ENCODE measurements around the gene CBX5.

Gene CBX5

GRCh38 chr12:54213079-54213478 lies 66.8 kb downstream of the CBX5 start:
- Histone ChIP-seq H3K4me3 (ENCODE audit: insufficient read depth in 1 of 2, low read depth in 1 of 2, low read length in 2 of 2) (no peak overlapping the region), H3K4me1 (ENCODE audit: control insufficient read depth, insufficient read depth, low read depth, low read length) (peaks cover 19% of the 10 kb centered on the region), H2BK15ac (ENCODE audit: low read depth, poor library complexity, severe bottlenecking) (no peak overlapping the region), H3K4me2 (ENCODE audit: low read length, poor library complexity, severe bottlenecking) (no peak overlapping the region), H3K27ac (ENCODE audit: low read length, poor library complexity, severe bottlenecking) (no peak overlapping the region), H4K91ac (ENCODE audit: low read length) (no peak overlapping the region), H4K8ac (ENCODE audit: low read length) (no peak overlapping the region), H2BK5ac (ENCODE audit: low read depth, low read length, poor library complexity, severe bottlenecking) (no peak overlapping the region), H3K9me3 (ENCODE audit: control insufficient read depth, low read length) (no peaks in the 10 kb centered on the region), H2AK5ac (ENCODE audit: low read length, severe bottlenecking) (peak overlapping the region; percentile 73), H3K4ac (ENCODE audit: low read depth in 1 of 2, low read length in 2 of 2) (no peak overlapping the region), H3K27me3 (ENCODE audit: control insufficient read depth in 1 of 2, insufficient read depth in 1 of 2, low read length in 2 of 2) (peaks cover 0 to 23% of the 10 kb centered on the region in 2 experiments), H2AFZ (ENCODE audit: low read depth, low read length) (no peak overlapping the region), H2BK12ac (ENCODE audit: low read length in 2 of 2) (no peak overlapping the region), H2BK120ac (ENCODE audit: low read depth, low read length) (no peak overlapping the region), H3K14ac (ENCODE audit: low read length in 2 of 2) (no peak overlapping the region), H3K9ac (ENCODE audit: low read length) (no peak overlapping the region), H3K23ac (ENCODE audit: low read length in 2 of 2) (no peak overlapping the region), H3K79me1 (replicated peaks; ENCODE audit: low read length, poor library complexity, severe bottlenecking) (peaks cover 4% of the 10 kb centered on the region), H3K18ac (ENCODE audit: low read depth in 1 of 2, low read length in 2 of 2) (no peak overlapping the region), H3K36me3 (ENCODE audit: control insufficient read depth in 1 of 2, insufficient read depth in 2 of 2, low read depth in 1 of 2, low read length in 2 of 2) (no peaks in the 10 kb centered on the region)
- no peak for DNase-seq
- WGBS = 45% methylated on average over 2 of the region's 2 CpGs

- peaks cover 11% of the 10 kb centered on the region for H3K4me1 ChIP-seq (ENCODE audit: control insufficient read depth, insufficient read depth, low read depth, low read length)
- no peak overlapping the region for H3K4me3 ChIP-seq (ENCODE audit: insufficient read depth in 1 of 2, low read depth in 1 of 2, low read length in 2 of 2)
- no peaks in the 10 kb centered on the region for H3K36me3 ChIP-seq (ENCODE audit: control insufficient read depth in 1 of 2, insufficient read depth in 2 of 2, low read depth in 1 of 2, low read length in 2 of 2)
- no peak overlapping the region for H2BK15ac ChIP-seq (ENCODE audit: low read depth, poor library complexity, severe bottlenecking)
- H2BK12ac ChIP-seq (ENCODE audit: low read length in 2 of 2) = no peak overlapping the region
- H3K79me1 ChIP-seq (replicated peaks; ENCODE audit: low read length, poor library complexity, severe bottlenecking) = peaks cover 4% of the 10 kb centered on the region
- H3K9ac ChIP-seq (ENCODE audit: low read length) = no peak overlapping the region
- H3K4ac ChIP-seq (ENCODE audit: low read depth in 1 of 2, low read length in 2 of 2) = no peak overlapping the region
- no peak overlapping the region for H3K4me2 ChIP-seq (ENCODE audit: low read length, poor library complexity, severe bottlenecking)
- no peak overlapping the region for H3K23ac ChIP-seq (ENCODE audit: low read length in 2 of 2)
- no peak overlapping the region for H2BK5ac ChIP-seq (ENCODE audit: low read depth, low read length, poor library complexity, severe bottlenecking)
- H3K27ac ChIP-seq (ENCODE audit: low read length, poor library complexity, severe bottlenecking) = no peak overlapping the region
- no peaks in the 10 kb centered on the region for H3K9me3 ChIP-seq (ENCODE audit: control insufficient read depth, low read length)
- H2AK5ac ChIP-seq (ENCODE audit: low read length, severe bottlenecking) = no peak overlapping the region
- no peak overlapping the region for H4K91ac ChIP-seq (ENCODE audit: low read length)
- peak overlapping the region in 1 of 2 experiments; percentile 76 for H3K14ac ChIP-seq (ENCODE audit: low read length in 2 of 2)
- H3K18ac ChIP-seq (ENCODE audit: low read depth in 1 of 2, low read length in 2 of 2) = no peak overlapping the region
- no peak overlapping the region for H4K8ac ChIP-seq (ENCODE audit: low read length)
- no peak overlapping the region for H2BK120ac ChIP-seq (ENCODE audit: low read depth, low read length)
- H3K27me3 ChIP-seq (ENCODE audit: control insufficient read depth in 1 of 2, insufficient read depth in 1 of 2, low read length in 2 of 2) = peaks cover 0 to 18% of the 10 kb centered on the region in 2 experiments
- DNase-seq = no peak
- WGBS = 94% methylated on average over 6 of the region's 7 CpGs
- no peak overlapping the region for H2AFZ ChIP-seq (ENCODE audit: low read depth, low read length)
These were observed 68.0 kb downstream of the CBX5 start for GRCh38 chr12:54211920-54212319.

GRCh38 chr12:54210400-54210790 lies 69.5 kb downstream of the CBX5 start:
- H3K79me1 ChIP-seq (replicated peaks; ENCODE audit: low read length, poor library complexity, severe bottlenecking) = no peaks in the 10 kb centered on the region
- peaks cover 7% of the 10 kb centered on the region for H3K4me1 ChIP-seq (ENCODE audit: control insufficient read depth, insufficient read depth, low read depth, low read length)
- H2BK15ac ChIP-seq (ENCODE audit: low read depth, poor library complexity, severe bottlenecking) = no peak overlapping the region
- H3K27me3 ChIP-seq (ENCODE audit: control insufficient read depth in 1 of 2, insufficient read depth in 1 of 2, low read length in 2 of 2) = peaks cover 8 to 17% of the 10 kb centered on the region in 2 experiments
- WGBS = 74% methylated on average over 5 of the region's 5 CpGs
- no peaks in the 10 kb centered on the region for H3K36me3 ChIP-seq (ENCODE audit: control insufficient read depth in 1 of 2, insufficient read depth in 2 of 2, low read depth in 1 of 2, low read length in 2 of 2)
- DNase-seq = no peak
- H2BK12ac ChIP-seq (ENCODE audit: low read length in 2 of 2) = no peak overlapping the region
- no peak overlapping the region for H3K14ac ChIP-seq (ENCODE audit: low read length in 2 of 2)
- H2BK5ac ChIP-seq (ENCODE audit: low read depth, low read length, poor library complexity, severe bottlenecking) = no peak overlapping the region
- no peak overlapping the region for H2AK5ac ChIP-seq (ENCODE audit: low read length, severe bottlenecking)
- H3K4me2 ChIP-seq (ENCODE audit: low read length, poor library complexity, severe bottlenecking) = no peak overlapping the region
- H4K91ac ChIP-seq (ENCODE audit: low read length) = no peak overlapping the region
- H2AFZ ChIP-seq (ENCODE audit: low read depth, low read length) = no peak overlapping the region
- H3K23ac ChIP-seq (ENCODE audit: low read length in 2 of 2) = no peak overlapping the region
- no peaks in the 10 kb centered on the region for H3K9me3 ChIP-seq (ENCODE audit: control insufficient read depth, low read length)
- H3K9ac ChIP-seq (ENCODE audit: low read length) = no peak overlapping the region
- H3K27ac ChIP-seq (ENCODE audit: low read length, poor library complexity, severe bottlenecking) = no peak overlapping the region
- no peak overlapping the region for H3K4me3 ChIP-seq (ENCODE audit: insufficient read depth in 1 of 2, low read depth in 1 of 2, low read length in 2 of 2)
- H4K8ac ChIP-seq (ENCODE audit: low read length) = no peak overlapping the region
- no peak overlapping the region for H3K4ac ChIP-seq (ENCODE audit: low read depth in 1 of 2, low read length in 2 of 2)
- no peak overlapping the region for H2BK120ac ChIP-seq (ENCODE audit: low read depth, low read length)
- H3K18ac ChIP-seq (ENCODE audit: low read depth in 1 of 2, low read length in 2 of 2) = no peak overlapping the region

- H3K4me3 ChIP-seq (ENCODE audit: insufficient read depth in 1 of 2, low read depth in 1 of 2, low read length in 2 of 2) = no peak overlapping the region
- no peak overlapping the region for H2AK5ac ChIP-seq (ENCODE audit: low read length, severe bottlenecking)
- peak overlapping the region; percentile 0 for H4K8ac ChIP-seq (ENCODE audit: low read length)
- H3K79me1 ChIP-seq (replicated peaks; ENCODE audit: low read length, poor library complexity, severe bottlenecking) = no peaks in the 10 kb centered on the region
- H4K91ac ChIP-seq (ENCODE audit: low read length) = no peak overlapping the region
- H2AFZ ChIP-seq (ENCODE audit: low read depth, low read length) = no peak overlapping the region
- WGBS = 36% methylated on average over 5 of the region's 7 CpGs
- H3K4ac ChIP-seq (ENCODE audit: low read depth in 1 of 2, low read length in 2 of 2) = no peak overlapping the region
- peaks cover 16 to 30% of the 10 kb centered on the region in 2 experiments for H3K27me3 ChIP-seq (ENCODE audit: control insufficient read depth in 1 of 2, insufficient read depth in 1 of 2, low read length in 2 of 2)
- no peak for DNase-seq
- no peak overlapping the region for H3K18ac ChIP-seq (ENCODE audit: low read depth in 1 of 2, low read length in 2 of 2)
- no peak overlapping the region for H2BK5ac ChIP-seq (ENCODE audit: low read depth, low read length, poor library complexity, severe bottlenecking)
- H3K14ac ChIP-seq (ENCODE audit: low read length in 2 of 2) = no peak overlapping the region
- no peak overlapping the region for H3K27ac ChIP-seq (ENCODE audit: low read length, poor library complexity, severe bottlenecking)
- no peak overlapping the region for H2BK12ac ChIP-seq (ENCODE audit: low read length in 2 of 2)
- no peaks in the 10 kb centered on the region for H3K9me3 ChIP-seq (ENCODE audit: control insufficient read depth, low read length)
- no peak overlapping the region for H3K23ac ChIP-seq (ENCODE audit: low read length in 2 of 2)
- no peak overlapping the region for H3K9ac ChIP-seq (ENCODE audit: low read length)
- no peaks in the 10 kb centered on the region for H3K36me3 ChIP-seq (ENCODE audit: control insufficient read depth in 1 of 2, insufficient read depth in 2 of 2, low read depth in 1 of 2, low read length in 2 of 2)
- H3K4me1 ChIP-seq (ENCODE audit: control insufficient read depth, insufficient read depth, low read depth, low read length) = no peaks in the 10 kb centered on the region
- no peak overlapping the region for H2BK15ac ChIP-seq (ENCODE audit: low read depth, poor library complexity, severe bottlenecking)
- H2BK120ac ChIP-seq (ENCODE audit: low read depth, low read length) = no peak overlapping the region
- no peak overlapping the region for H3K4me2 ChIP-seq (ENCODE audit: low read length, poor library complexity, severe bottlenecking)
These were observed 71.3 kb downstream of the CBX5 start for GRCh38 chr12:54208591-54208990.

Data from mesenchymal stem cell (in vitro differentiated cells and primary cell).